GM18951 (cell line): Measurements from ENCODE around the gene RXRA.
"Not testable (repeated sequence)": the region's sequence is repeated elsewhere in the genome, so short reads cannot be mapped to it uniquely, and the experiment has no call there.

Experiments
- POLR2A ChIP-seq: IDR thresholded peaks from 4 replicates; pipeline ENCODE4 v1.6.1; 2011; ENCODE audit warnings: mild to moderate bottlenecking; ENCODE audit not compliant: insufficient read length, insufficient read depth; ENCODE audit errors: extremely low read depth
- in situ Hi-C: fragments of 300-500 bp; cut with MboI; formaldehyde crosslinking; loops from one replicate; pipeline ENCODE4 v1.12.0; 2022; ENCODE audit warnings: low sequenced_read_pairs, mixed read lengths, inconsistent platforms; ENCODE audit not compliant: unreplicated experiment

The RXRA gene

DNA sequence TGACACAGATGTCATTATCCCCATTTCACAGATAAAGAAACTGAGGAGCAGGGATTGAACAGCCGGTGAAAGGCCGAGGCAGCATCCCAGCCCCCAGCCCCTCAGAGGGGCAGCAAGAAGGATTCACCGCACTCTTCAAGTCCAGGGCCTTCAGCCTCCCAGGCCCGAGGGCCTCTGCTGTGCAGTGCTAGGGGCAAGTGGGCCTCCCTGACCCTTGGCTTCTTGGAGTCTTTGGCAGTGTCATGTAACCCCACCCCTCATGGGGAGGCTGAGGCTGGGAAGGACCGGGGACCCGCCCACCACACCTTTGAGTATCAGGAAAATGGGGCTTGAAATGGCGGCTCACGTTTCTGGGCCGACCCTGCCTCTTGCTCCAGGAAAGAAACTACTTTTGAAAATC, 28.7 kb upstream of the RXRA start:
- in situ Hi-C loops, result no loop called here

DNA sequence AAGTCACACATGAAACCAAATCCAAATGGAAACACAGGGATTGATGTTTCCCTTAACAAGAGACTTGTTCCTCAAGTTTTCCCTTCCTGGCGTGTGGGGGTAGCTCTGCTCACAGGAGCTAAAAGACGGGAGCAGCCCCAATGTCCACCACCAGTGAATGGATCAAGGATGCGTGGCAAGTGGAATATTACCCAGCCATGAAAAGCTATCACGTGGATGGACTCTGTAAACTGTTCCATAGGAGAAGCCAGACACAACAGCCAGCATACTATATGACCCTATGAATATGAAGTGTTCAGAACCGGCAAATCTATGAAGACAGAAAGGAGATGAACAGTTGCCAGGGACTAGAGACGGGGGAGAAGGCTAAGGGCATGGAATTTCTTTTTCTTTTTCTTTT, 28.3 kb upstream of the RXRA start:
- in situ Hi-C loops, result no loop called here
- no peak for TF ChIP-seq POLR2A

More for the DNA sequence above, 28.7 kb upstream of the RXRA start:
- TF ChIP-seq POLR2A, result no peak

DNA sequence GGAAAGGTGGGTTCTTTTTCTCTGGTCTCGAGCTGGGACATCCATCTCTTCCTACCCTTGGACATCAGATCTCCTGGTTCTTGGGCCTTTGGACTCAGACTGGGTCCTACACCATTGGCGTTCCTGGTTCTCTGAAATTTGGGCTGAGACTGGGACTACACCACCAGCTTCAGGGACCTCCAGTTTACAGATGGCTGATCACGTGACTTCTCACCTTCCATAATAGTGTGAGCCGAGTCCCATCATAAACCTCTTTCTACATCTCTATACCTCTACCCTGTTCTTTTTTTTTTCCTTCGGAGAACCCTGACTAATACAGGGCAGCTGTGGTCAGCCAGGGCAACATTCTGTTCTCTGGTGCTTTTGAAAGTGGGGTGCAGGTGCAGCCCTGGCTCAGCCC, 27.2 kb upstream of the RXRA start:
- in situ Hi-C loops, result no loop called here
- TF ChIP-seq POLR2A, result no peak

DNA sequence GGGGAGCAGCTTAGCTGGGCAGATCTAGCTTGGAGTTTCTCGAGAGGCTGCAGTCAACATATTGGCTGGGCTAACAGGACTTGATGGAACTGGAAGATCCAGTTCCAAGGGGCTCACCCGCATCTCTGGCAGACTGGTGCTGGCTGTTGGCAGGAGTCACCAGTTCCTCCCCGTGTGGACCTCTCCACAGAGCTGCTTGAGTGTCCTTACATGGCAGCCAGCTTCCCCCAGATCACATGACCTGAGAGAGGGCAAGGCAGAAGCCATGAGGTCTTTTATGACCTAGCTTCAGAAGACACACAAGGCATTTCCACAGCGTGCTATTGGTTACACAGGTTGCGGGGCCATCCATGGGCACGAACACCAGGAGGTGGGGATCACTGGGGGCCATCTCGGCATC, 26.4 kb upstream of the RXRA start:
- no peak for TF ChIP-seq POLR2A
- in situ Hi-C loops, result no loop called here

DNA sequence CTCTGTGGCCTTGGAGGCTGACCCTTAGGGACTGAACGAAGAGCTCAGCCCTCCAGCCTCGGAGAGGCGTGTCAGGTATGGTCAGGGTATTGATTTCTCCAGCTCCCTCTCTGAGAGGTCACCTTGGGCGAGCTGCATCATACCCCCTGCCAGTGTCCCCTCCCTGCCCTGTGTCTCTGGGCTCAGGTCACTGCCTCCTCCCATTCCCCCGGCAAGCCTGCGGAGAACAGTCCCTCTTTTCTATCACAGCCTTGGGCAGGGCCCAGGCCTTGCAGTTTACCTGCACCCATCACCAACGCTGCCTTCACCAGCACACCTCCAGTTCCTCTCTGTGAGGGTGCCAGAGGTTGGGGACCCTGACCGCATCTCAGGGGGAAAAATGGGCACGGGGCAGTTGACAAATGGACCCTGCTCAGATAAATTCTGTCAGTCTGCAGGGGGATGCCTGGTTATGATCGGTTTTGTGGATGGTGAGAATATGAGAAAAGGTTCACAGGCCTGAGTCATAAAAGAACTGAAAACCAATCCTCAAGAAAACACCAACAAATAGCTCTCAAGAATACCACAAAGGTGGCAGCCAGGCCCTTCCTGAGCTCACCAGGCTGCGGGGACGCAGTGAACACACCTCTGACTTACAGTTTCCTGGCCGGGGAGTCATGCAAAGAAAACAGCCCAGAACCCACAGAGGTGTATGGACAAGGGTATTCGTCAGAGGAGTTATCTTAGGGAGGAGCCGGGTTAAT, 24.7 kb upstream of the RXRA start:
- in situ Hi-C loops, result no loop called here
- no peak for TF ChIP-seq POLR2A

DNA sequence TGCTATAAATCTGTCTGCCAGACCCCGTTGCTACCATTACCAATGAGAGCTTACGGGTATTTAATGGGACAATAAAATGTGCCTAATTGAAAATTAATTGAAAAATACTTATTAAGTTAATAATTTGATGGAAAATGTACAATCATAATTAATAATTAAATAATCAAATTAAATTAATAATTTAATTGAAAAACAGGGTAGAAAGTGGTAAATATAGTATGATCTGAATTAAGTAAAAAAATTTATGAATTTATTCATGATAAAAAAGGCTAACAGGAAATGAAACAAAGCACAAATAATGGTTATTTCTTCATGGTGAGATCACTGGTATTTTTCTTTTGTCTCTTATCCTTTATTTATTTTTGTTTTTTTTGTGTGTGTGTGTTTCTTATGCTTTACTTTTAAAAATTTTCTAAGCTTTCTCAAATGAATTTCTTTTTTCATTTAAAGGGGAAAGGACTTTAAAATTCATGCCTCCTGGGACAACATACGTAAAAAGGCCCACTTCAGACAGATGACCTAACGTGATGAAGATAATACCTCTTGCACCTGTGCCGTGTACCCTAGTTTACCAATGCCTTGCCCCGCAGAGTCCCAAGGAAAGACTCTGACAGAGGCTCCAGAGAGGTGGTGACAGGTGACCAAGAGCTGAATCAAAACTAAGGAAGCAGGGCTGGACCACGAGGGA, 24.0 kb upstream of the RXRA start:
- in situ Hi-C loops, result no loop called here
- no peak for TF ChIP-seq POLR2A

DNA sequence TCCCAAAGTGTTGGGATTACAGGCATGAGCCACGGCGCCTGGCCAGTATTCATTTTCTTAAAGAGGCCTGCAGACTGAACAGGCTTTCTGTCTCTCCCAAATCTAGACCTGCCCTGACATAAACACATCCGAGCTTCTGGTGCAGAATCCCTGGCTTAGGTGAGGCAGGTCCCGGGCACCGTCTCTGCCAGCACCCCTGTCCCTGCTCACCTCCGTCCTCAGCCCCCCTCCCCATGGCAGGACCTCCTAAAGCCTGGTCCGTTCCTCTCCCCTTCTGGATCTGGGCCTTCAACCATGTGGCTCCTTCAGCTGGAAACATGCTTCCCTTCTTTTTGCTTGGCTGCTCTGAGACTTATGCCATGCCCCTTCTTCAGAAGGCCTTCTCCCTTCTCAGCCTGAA, 22.7 kb upstream of the RXRA start:
- TF ChIP-seq POLR2A, result no peak
- in situ Hi-C loops, result no loop called here

DNA sequence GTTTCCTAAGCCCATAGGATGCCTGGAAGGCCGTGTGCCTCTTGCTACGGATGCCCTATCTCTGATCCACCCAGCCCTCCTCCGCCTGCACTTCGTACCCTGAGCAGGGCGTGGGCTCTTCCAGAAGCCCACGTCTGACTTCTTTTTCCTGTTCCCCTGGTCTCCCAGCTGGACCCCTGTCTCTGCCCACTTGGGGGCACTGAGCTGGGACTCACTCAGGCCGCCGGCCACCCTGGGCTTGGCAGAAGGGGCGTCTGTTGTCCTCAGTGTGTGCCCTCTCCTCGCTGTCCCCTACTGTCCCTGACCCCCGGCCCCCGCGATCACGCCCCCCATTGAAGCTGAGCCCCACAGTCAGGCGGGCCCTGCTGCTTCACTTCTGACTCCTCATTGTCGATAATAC, 22.0 kb upstream of the RXRA start:
- in situ Hi-C loops, result no loop called here
- TF ChIP-seq POLR2A, result no peak

DNA sequence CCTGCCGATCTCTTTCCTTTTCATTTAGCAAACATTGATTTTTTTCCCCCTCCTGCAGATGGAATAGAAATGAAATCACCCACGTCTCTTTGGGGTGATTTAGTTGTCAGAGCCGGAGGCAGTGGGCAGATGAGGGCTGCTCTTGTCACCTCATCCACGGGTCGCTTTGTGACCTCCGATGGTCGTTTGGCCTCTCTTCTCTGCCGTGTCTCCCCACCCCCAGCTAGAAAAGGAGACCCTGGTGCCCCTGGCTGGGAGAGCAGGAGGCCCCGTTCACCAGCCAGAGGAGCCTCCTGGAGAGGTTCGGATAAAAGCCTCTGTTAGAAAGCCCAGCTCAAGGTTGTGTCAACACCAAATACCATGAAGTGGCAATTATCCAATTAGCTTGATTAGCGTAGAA, 21.6 kb upstream of the RXRA start:
- no peak for TF ChIP-seq POLR2A

DNA sequence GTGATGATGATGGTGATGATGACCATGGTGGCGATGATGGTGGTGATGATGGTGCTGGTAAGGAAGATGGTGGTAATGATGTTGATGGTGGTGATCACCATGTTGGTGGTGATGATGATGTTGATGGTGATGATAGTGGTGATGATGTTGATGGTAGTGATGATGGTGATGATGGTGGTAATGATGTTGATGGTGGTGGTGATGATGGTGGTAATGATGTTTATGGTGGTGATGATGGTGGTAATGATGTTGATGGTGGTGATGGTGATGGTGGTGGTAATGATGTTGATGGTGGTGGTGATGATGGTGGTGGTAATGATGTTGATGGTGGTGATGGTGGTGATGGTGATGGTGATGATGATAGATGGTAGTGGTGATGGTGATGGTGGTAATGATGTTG, 20.7 kb upstream of the RXRA start:
- no peak for TF ChIP-seq POLR2A
- in situ Hi-C loops, result no loop called here

More for the DNA sequence above, 21.6 kb upstream of the RXRA start:
- in situ Hi-C loops, result no loop called here

DNA sequence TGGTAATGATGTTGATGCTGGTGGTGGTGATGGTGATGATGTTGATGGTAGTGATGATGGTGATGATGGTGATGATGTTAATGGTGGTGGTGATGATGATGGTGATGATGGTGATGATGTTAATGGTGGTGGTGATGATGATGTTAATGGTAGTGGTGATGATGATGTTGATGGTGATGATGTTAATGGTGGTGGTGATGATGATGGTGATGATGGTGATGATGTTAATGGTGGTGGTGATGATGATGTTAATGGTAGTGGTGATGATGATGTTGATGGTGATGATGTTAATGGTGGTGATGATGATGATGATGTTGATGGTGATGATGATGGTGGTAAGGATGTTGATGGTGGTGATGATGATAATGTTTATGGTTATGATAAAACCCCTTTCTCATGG, 20.2 kb upstream of the RXRA start:
- in situ Hi-C loops, result not testable (repeated sequence)

DNA sequence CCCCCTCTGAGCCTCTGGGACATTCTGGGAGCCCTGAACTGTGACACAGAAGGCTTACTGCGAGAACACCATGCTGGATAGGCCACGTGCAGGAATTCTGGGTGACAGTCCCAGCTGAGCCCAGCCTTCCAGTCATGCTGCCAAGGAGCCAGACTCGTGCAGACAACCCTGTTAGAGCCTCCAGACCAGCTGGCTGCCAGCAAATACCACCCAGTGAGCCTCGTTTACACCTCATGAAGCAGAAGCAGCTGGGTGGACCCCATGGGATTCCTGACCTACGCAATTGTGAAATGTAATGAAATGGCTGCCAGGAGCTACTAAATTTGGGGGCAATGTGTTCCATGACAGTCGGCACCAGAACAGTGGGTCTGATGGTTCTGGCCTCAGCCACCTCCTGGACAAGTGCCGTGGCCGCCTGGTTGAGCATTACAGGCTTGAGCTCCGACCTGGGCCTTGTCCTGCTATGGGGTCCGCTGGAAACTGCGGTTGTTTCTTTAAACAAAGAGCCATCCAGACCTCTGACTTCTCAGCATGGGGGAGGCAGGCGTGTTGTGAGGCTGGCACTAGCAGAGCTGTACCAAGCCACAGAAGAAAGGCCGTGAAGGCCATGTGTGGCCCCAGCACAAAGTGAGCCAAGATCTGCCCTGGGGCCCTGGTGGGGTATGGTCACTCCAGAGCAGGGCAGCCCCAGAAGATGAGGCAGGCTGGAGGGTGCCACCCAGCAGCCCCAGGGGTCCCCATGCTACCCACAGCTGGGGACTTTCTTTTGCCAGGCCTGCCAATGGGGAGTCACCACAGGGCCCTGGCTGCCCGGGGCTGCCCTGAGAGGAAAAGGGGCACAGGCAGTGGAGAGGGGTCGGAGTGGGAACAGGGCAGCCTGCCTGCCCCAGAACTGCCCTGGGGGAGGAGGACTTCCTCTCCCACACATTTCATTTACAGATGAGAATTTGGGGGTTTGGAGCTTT, 19.3 kb upstream of the RXRA start:
- in situ Hi-C loops, result no loop called here
- no peak for TF ChIP-seq POLR2A
